Measurements from ENCODE around the gene CD22. TPM values are rescaled to one million over a fixed set of nuclear protein-coding genes. Genes with fewer than 3 reads are reported as not detected.

CD22 gene
- total and polyA plus RNA-seq, 2 of the 13 experiments (the other 11 are each of a cell fraction or from before 2014, with no cell fraction given): 0.71 to 1.7 TPM

GRCh38 chr19:35318679-35319448 is 10.1 kb upstream of the CD22 start (continued):
- TF ChIP-seq PRDM10 (CRISPR knock-in tag; IDR thresholded peaks at IDR 0.05; ENCODE audit: low read depth) (peak; percentile 55; the same call in 1 of the 2 replicates), NCOA2 (CRISPR knock-in tag; IDR thresholded peaks at IDR 0.05) (peak; percentile 22; the same call in 1 of the 2 replicates), JUN (CRISPR knock-in tag; IDR thresholded peaks at IDR 0.05) (no peak), MXD1 (CRISPR knock-in tag; IDR thresholded peaks at IDR 0.05) (0 out of 2 replicates have a peak, but pooled peaks have one; percentile 37), MAFF (IDR thresholded peaks at IDR 0.05; ENCODE audit: low read depth, low read length) (no peak), ZFX (CRISPR knock-in tag; IDR thresholded peaks at IDR 0.05; ENCODE audit: low read depth) (no peak), PATZ1 (CRISPR knock-in tag; IDR thresholded peaks at IDR 0.05) (peak; percentile 73; the same call in 1 of the 2 replicates), FOSL2 (CRISPR knock-in tag; IDR thresholded peaks at IDR 0.05) (peak; percentile 90), FOXA3 (CRISPR knock-in tag; IDR thresholded peaks at IDR 0.05) (peak; percentile 39; the same call in 1 of the 2 replicates), BHLHE40 (IDR thresholded peaks at IDR 0.05; ENCODE audit: low read length) (peak; percentile 98), ZNF331 (CRISPR knock-in tag; IDR thresholded peaks at IDR 0.05) (no peak), ZFP41 (CRISPR knock-in tag; IDR thresholded peaks at IDR 0.05; ENCODE audit: borderline replicate concordance) (no peak), ZFY (CRISPR knock-in tag; IDR thresholded peaks at IDR 0.05) (peak; percentile 28; the same call in 1 of the 2 replicates), BCL6 (CRISPR knock-in tag; IDR thresholded peaks at IDR 0.05) (0 out of 2 replicates have a peak, but pooled peaks have one; percentile 12), ZNF644 (CRISPR knock-in tag; IDR thresholded peaks at IDR 0.05; ENCODE audit: low read depth) (peak; percentile 63; the same call in 1 of the 2 replicates), NFKBIZ (CRISPR knock-in tag; IDR thresholded peaks at IDR 0.05) (no peak), ZC3H4 (CRISPR knock-in tag; IDR thresholded peaks at IDR 0.05; ENCODE audit: borderline replicate concordance) (0 out of 2 replicates have a peak, but pooled peaks have one; percentile 21), ZBTB2 (CRISPR knock-in tag; IDR thresholded peaks at IDR 0.05; ENCODE audit: low read depth) (no peak), USF2 (IDR thresholded peaks at IDR 0.05; ENCODE audit: low read depth, low read length) (peak; percentile 63; the same call in 1 of the 2 replicates), USF2 (CRISPR knock-in tag; IDR thresholded peaks at IDR 0.05; ENCODE audit: borderline replicate concordance) (no peak)

Data from HepG2 (cell line).